HG03196 (cell line): ENCODE data around the gene SCRN2.

ENCODE experiments used
- ATAC-seq: cut with Tn5 transposase; IDR thresholded peaks from one replicate; pipeline ENCODE4 v1.9.1; 2021; ENCODE audit not compliant: unreplicated experiment

Gene SCRN2

GRCh38 chr17:47840742-47841487 lies at the start of gene SCRN2:
Gene SCRN2 (minus strand): TSS chr17:47841273. CDS start chr17:47840843, 430 bp downstream.
- peak; percentile 75 for ATAC-seq

- peak; percentile 52 for ATAC-seq
Measured at GRCh38 chr17:47889734-47890529, 48.9 kb upstream of the SCRN2 start.

GRCh38 chr17:47888293-47888692 lies 47.2 kb upstream of the SCRN2 start:
- ATAC-seq, result no peak

- ATAC-seq, result no peak
Measured at GRCh38 chr17:47884905-47885730, 44.0 kb upstream of the SCRN2 start.

- no peak for ATAC-seq
Measured at GRCh38 chr17:47884427-47884740, 43.3 kb upstream of the SCRN2 start.

- ATAC-seq, result no peak
Measured at GRCh38 chr17:47883589-47884426, 42.7 kb upstream of the SCRN2 start.

GRCh38 chr17:47882695-47883588 lies 41.9 kb upstream of the SCRN2 start:
- ATAC-seq, result no peak

GRCh38 chr17:47882247-47882646 lies 41.2 kb upstream of the SCRN2 start:
- no peak for ATAC-seq

GRCh38 chr17:47879776-47880454 lies 38.8 kb upstream of the SCRN2 start:
- ATAC-seq, result no peak

GRCh38 chr17:47879028-47879585 lies 38.0 kb upstream of the SCRN2 start:
- no peak for ATAC-seq

- ATAC-seq, result no peak
Measured at GRCh38 chr17:47878203-47879027, 37.3 kb upstream of the SCRN2 start.

- ATAC-seq, result no peak
Measured at GRCh38 chr17:47877368-47878034, 36.4 kb upstream of the SCRN2 start.

- no peak for ATAC-seq
Measured at GRCh38 chr17:47875011-47875985, 34.2 kb upstream of the SCRN2 start.

GRCh38 chr17:47873200-47874090 lies 32.4 kb upstream of the SCRN2 start:
- ATAC-seq, result no peak

- no peak for ATAC-seq
Measured at GRCh38 chr17:47872651-47873161, 31.6 kb upstream of the SCRN2 start.
